GM20431 (cell line): ENCODE results near the gene RNASEH2A.
"Not testable (repeated sequence)": the region's sequence is repeated elsewhere in the genome, so short reads cannot be mapped to it uniquely, and the experiment has no call there.

Source experiments
- in situ Hi-C: fragments of 300-500 bp; cut with MseI, MboI; formaldehyde crosslinking; loops from one replicate; pipeline ENCODE4 v1.15.0; 2020; ENCODE audit warnings: low sequenced_read_pairs; ENCODE audit not compliant: unreplicated experiment

The RNASEH2A gene

DNA sequence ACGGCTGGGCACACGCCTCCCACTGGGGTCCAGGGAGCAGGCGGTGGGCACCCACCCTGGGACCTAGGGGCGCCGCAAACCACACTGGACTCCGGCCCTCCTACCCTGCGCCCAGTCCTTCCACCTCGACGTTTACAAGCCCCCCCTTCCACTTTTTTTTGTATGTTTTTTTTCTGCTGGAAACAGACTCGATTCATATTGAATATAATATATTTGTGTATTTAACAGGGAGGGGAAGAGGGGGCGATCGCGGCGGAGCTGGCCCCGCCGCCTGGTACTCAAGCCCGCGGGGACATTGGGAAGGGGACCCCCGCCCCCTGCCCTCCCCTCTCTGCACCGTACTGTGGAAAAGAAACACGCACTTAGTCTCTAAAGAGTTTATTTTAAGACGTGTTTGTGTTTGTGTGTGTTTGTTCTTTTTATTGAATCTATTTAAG is 13.5 kb upstream of the RNASEH2A start:
- in situ Hi-C loops: no loop called here

DNA sequence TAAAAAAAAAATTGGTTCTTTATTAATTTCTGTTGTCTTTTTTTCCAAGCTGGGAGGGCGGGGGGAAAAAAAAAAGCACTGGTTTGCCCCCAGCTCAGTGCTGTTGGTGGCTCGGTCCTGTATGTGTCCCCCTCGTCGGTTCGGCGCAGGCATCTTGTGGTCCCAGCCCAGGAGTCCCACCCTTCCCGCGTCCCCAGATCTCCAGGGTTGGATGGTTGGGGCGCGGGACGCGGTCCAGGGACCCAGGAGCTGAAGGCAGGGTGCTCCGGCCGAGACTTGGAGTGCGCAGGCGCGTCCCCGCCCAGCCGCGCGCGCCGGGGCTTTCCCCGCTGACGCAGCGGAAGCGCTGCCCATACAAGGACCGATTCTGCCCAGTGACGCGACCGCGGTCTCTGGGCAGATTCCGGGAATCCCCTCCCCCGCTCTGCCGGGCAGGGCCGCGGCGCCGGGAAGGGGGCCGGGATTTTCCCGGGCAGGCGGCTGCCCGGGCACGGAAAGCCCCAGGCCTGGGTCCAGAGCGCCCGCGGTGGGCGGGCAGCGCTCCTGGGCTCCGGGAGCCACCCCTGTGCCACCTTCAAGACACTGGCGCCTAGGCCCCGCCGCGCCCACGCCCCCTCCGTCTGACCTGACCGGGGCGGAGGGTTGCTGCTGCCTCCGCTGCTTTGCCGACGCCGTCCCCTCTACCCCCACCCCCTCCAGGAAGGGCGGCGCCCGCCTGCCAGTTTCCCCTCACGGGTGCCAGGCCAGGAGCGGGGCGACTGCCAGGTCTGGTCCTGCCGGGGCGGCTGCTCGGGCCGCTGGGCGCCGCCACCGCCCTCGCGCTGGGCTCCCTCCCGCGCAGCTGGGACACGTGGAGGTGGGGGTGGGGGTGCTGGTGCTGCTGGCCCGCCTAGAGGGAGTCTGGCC is 12.8 kb upstream of the RNASEH2A start:
- in situ Hi-C loops: no loop called here

DNA sequence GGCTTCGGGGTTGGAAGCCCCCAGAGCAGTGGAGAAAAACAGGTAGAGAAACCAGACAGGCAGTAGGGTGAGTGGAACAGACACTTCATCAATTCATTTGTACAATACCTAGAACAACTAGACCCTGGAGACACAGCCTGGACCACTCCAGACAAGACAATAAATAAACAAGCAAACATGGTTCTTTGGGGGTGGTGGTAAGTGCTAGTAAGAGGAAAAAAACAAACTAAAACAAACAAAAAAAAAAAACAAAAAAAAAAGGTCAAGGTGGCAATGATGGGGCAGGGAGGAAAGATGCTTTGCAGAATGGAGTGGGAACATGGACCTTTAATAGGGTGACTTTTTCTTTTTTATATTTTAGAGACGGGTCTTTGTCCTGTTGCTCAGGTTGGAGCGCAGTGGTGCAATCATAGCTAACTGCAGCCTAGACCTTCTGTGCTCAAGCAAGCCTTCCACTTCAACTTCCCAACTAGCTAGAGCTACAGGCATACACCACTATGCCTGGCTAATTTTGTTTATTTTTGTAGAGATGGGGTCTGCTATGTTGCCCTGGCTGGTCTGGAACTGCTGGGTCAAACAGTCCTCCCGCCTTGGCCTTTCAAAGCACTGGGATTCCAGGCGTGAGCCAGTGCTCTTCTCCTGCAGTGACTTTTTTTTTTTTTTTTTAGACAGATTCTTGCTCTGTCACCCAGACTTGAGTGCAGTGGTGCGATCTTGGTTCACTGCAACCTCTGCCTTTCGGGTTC is 12.0 kb upstream of the RNASEH2A start:
- in situ Hi-C loops: no loop called here

DNA sequence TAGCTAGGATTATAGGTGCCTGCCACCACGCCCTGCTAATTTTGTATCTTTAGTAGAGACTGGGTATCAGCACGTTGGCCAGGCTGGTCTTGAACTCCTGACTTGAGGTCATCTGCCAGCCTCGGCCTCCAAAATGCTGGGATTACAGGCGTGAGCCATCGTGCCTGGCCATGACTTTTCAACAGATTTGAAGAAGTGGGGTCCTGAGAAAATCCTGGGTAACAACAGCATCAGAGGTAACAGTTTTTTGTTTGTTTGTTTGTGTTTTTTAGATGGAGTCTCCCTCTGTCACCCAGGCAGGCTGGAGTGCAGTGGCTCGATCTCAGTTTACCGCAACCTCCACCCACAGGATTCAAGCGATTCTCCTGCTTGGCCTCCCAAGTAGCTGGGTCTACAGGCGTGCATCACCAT is 11.4 kb upstream of the RNASEH2A start:
- in situ Hi-C loops: no loop called here

DNA sequence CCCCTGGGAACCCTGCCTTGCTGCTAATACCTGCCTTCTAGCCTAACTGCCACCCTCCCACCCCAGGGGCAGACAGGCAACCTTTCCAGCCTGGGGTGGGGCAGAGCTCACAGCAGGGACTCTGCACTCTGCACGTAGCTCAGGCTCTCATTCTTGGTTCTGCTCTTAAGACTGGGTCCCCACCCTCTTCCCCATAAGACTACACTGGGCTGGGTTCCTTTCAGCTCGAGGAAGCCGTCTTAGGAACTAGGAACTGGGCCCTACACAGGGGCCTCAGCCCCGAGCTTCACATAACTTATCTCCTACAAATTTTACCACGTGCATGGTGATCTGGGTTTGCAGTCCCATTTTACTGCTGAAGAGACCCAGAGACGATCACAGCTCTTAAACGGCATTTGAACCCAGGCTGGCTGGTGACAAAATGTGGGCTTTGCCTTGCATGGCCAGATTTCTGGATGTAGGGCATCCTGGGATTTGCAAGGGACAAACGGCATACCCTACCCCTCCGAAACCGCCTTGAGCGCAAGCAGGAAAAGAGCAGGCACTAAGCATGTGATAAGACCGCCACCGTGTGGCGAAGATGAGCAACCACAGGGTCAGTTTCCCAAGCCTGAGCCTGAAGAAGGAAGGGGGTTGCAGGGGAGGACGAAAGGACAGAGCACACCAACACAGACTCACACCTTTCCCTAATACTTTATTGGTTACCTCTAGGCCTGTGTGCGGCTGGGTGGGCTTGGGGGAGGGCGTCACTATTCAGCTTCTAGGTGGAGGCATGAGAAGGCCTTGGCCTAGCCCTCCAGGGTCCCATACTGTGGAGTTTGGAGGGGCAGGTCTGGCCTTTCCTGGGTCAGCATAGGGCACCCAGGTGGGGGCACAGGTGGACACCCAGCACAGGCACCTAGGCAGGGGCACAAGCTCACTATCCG is 10.0 kb upstream of the RNASEH2A start:
- in situ Hi-C loops: no loop called here

DNA sequence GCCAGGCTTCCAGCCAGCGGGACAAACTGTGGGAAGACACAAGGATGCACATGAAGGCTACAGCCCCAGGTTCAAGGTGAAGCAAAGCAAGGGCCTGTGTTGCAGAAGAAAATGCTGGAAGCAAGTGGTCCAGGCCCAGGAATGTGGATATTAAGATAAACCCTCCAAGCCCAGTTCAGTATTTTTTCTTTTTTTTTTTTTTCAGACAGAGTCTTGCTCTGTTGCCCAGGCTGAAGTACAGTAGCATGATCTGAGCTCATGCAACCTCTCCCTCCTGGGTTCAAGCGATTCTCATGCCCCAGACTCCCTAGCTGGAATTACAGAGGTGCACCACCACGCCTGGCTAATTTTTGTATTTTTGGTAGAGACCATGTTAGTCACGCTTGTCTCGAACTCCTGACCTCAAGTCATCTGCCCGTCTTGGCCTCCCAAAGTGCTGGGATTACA is 9.2 kb upstream of the RNASEH2A start:
- in situ Hi-C loops: no loop called here

DNA sequence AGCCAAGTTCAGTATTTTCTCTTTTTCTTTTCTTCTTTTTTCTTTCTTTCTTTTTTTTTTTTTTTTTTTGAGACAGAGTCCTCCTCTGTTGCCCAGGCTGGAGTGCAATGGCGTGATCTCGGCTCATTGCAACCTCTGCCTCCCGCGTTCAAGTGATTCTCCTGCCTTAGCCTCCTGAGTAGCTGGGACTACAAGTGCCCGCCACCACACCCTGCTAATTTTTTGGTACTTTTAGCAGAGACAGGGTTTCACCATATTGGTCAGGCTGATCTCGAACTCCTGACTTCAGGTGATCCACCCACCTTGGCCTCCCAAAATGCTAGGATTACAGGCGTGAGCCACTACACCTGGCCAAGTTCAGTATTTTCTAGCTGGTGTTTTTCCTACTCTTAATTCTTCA is 8.8 kb upstream of the RNASEH2A start:
- in situ Hi-C loops: not testable (repeated sequence)

DNA sequence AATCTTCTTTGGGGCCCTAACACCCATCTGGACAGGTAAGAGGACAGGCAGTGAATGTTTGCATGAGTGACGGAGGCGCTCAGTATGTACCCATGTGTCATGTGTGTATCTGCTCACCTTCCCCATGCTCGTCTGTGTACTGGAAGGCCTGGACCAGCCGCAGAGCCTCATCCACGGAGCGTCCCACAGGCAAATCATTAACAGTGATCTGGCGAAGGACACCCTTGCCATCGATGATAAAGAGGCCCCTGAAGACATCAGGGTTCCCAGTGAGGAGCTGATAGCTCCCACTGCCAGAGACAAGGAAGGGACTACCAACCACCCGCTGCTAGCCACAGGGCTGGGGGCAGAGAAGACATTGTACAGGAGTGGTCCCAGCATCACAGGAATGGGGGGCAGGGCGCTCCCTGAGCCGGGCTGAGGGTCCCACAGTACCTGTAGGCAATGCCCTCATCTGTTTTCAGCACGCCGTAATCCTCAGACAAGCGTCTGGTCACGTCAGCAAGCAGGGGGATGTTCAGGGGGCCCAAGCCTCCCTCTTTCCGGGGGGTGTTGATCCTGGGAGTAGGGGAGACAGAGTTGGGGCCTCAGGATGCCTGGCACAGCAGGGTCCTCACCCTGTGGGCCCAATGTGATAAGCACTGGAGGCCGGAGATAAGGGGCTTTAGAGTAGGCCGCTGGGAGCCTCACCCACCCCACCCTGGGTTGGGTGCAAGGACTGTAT is 6.5 kb upstream of the RNASEH2A start:
- in situ Hi-C loops: no loop called here

DNA sequence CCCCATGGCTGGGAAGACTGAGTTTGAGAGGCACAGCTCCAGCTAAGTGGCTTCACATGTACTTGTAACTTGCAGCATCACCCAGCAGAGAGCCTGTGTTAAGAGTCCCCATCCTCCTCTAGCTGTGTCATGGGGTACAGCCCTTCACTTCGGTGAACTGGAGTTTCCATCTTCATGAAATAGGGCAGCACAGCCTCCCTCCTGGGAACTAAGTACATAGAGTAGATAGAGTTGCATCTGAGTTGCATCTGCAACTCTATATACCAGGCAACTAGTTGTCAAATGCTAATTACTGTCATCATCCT is 6.0 kb upstream of the RNASEH2A start:
- in situ Hi-C loops: no loop called here

DNA sequence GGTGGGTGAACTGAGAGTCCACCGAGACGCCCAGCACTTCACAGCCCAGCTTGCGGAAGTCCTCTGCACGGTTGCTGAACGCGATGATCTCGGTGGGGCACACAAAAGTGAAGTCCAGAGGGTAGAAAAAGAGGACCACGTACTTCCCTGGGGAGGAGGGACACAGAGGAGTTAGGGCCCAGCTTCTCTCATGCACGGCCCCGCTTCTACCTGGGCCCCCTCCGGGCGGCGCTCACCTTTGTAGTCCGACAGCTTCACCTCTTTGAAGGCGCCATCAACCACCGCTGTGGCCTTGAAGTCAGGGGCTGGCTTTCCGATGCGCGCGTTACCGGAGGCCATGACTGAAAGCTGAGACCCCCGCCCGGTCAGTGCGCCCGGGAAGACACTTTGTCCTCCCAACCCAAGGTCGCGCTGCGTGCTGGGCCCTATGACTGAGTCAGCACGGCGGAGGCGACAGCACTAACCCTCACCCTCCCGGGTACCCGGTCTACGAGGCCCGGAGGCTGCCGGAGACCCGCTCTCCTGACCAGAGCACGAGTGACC is 5.4 kb upstream of the RNASEH2A start:
- in situ Hi-C loops: no loop called here

DNA sequence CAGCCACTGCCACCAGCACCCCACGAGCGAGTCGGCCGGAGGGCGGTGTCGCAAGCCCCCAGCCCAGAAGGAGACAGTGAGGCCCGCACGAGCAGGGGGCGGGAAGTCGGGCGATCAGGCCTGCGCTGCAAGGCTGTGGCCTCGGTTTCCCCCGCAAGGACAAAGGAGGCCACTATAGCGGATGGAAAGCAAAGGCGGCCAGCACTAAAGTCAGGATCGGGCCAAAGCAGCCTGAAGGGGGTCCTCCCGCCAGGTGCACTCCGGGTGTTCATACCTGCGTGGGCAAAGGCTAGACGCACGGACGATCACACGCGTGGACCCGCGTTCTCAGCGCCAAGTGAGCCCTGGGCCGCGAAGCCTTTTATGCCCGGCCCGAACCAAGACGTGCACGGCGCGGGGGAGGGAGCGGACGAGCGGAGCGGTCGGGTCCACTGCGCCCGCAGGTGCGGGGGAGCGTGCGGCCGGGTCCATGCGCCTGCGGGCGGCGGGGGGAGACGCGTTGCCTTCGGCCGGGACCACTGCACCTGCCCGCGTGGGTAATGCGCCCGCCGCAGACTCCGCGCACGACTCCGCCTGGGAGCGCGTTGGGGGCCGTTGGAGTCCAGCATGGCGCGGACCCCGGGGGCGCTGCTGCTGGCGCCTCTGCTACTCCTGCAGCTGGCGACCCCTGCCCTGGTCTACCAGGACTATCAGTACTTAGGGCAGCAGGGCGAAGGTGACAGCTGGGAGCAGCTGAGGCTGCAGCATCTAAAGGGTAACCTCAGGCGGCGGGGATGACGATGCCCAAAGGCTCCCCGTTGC is 4.7 kb upstream of the RNASEH2A start, which contains the start of the genes PRDX2 and THSD8:
PRDX2 (minus strand) TSS at position 335 of the 801 bp plus-strand sequence. CDS start 539 bp downstream, outside the sequence.
THSD8 (plus strand) TSS at position 604 of the 801 bp plus-strand sequence; CDS start at position 607, 3 bp downstream.
- in situ Hi-C loops: no loop called here

DNA sequence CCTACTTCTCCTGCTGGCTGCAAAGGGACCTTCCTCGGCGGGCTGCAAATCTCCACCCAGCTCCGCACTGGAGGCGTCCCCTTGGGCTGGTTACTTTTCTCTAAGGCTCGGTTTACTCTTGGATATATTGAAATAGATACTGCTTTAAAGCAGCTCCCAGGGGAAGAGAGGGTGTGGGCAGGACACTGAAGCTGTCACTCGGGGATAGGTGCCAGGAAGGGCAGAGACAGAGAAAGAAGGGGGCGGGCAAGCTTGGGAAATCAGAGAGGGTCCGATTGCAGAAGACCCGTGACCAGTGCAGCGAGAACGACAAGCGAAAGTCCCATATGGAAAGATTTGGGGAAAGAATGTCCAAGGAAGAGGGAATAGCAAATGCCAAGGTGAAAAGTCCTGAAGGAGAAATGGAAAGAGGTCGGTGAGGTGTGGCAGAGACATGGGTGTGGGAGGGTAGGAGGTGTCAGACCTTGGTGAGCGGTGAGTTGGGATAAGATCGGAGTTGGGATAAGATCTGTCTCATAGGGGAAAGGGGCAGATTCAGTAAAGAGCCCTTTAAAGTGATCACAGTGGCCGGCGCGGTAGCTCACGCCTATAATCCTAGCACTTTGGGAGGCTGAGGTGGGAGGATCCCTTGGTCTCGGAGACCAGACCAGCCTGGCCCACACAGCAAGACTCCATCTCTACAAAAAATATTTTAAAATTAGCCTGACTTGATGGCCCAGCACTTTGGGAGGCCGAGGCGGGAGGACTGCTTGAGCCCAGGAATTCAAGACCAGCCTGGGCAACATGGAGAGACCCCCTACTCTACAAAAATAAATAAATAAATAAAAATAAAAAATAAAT is 3.9 kb upstream of the RNASEH2A start:
- in situ Hi-C loops: no loop called here

DNA sequence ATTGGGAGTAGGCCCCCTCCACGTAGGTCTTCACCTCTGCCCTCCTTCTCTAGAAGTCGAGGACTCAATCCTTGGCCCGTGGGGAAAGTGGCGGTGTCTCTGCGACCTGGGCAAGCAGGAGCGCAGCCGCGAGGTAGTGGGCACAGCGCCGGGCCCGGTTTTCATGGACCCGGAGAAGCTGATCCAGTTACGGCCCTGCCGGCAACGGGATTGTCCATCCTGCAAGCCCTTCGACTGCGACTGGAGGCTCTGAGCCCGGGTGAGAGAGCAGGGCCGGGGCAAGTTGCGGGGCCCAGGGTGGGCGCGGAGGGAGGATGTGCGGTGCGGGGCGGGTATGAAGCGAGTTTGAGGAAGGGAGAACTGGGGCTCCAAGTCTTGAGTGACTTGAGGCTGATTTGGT is 2.3 kb upstream of the RNASEH2A start:
- in situ Hi-C loops: no loop called here

DNA sequence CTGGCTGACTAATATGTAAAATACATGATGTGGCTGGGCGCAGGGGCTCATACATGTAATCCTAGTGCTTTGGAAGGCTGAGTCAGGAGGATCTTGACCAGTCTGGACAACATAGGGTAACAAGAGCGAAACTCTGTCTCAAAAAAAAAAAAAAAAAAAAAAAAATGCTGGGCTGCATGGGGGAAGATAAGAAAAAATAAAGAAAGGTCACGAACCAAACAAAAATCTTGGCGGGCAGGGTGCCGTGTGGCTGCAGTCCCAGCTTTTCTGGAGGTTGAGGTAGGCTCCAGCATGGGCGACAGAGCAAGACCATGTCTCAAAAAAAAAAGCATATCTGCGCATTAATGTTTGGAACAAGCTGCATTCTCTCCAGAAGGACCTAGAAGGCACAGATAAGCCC is 8.7 kb downstream of the RNASEH2A start:
- in situ Hi-C loops: no loop called here

DNA sequence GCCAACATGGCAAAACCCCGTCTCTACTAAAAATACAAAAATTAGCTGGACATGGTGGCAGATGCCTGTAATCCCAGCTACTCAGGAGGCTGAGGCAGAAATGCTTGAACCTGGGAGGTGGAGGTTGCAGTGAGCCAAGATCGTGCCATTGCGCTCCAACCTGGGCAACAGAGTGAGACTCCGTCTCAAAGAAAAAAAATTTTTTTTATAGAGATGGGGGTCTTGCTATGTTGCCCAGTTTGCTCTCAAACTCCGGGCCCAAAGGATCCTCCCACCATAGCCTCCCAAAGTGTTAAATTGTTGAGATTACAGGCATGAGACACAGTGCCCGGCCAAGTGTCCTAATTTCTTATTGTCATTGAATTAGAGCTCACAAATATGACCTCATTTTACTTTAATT is 10.8 kb downstream of the RNASEH2A start:
- in situ Hi-C loops: not testable (repeated sequence)

DNA sequence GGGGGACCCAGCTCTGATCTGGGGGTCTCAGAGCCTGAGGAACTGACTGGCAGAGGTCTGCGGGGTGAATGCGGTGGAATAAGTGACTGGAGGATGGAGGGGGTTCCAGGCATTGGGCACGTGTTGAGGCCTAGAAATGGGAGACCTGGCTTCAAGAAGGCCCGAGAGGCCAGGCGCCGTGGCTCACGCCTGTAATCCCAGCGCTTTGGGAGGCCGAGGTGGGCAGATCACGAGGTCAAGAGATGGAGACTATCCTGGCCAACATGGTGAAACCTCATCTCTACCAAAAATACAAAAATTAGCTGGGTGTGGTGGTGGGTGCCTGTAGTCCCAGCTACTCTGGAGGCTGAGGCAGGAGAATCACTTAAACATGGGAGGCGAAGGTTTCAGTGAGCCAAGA is 11.4 kb downstream of the RNASEH2A start:
- in situ Hi-C loops: not testable (repeated sequence)

DNA sequence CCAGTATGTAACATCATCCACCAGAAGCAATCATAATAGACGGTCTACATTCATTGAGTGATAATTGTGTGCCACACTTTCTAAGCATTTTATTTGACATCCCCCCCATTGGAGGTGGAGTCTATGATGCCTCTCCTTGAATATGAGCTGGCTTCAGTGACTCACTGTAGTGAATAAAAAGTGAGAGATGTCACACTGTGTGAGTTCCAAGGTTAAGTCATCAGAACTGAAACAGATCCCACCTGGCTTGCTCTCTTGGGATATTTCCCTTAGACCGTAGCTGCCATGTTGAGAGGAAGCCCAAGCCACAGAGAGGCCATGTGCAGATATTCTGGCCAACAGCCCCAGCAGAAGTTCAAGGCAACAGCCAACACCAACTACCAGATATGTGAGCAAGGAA is 15.4 kb downstream of the RNASEH2A start:
- in situ Hi-C loops: no loop called here
